H1 (cell line): Measurements from ENCODE around the gene ANKRD6. TPM values are rescaled to one million over a fixed set of nuclear protein-coding genes. Genes with fewer than 3 reads are reported as not detected.

ENCODE experiments used
- CTCF ChIA-PET: fragments of 300-600 bp; sonication (Branson Sonifier 250); formaldehyde crosslinking; loops from one replicate; lab custom pipeline; 2021; ENCODE audit not compliant: partially characterized antibody; lab: Charles Lee
- POLR2A ChIA-PET: fragments of 300-600 bp; sonication (Branson Sonifier 250); formaldehyde crosslinking; loops from one replicate; lab custom pipeline; 2021; ENCODE audit warnings: inconsistent platforms; ENCODE audit not compliant: partially characterized antibody; lab: Charles Lee
- DNase-seq, 2 experiments: peaks; one replicate each; pipeline versions ENCODE4 v3.0.0 to v3.0.0-alpha.2; 2010 to 2022; ENCODE audit warnings: low spot score in 2 of 2, low read depth in 1 of 2, mixed read lengths in 1 of 2
- FAIRE-seq: peaks from 2 replicates; lab custom pipeline; 2011; peaks lifted over from hg19 to GRCh38; lab: Jason Lieb, UNC
- H2AFZ ChIP-seq: 2 replicates; pipeline ENCODE4 v1.8.1; 2012; ENCODE audit warnings: low read length, inconsistent platforms
- H2AK5ac ChIP-seq: 2 replicates; pipeline ENCODE4 v1.6.1; 2013; ENCODE audit warnings: low read depth, low read length
- H2BK120ac ChIP-seq: replicated peaks from 2 replicates; pipeline ENCODE3; 2013; ENCODE audit warnings: low read depth, low read length, inconsistent platforms
- H2BK12ac ChIP-seq: 2 replicates; pipeline ENCODE4 v1.6.1; 2013; ENCODE audit warnings: low read depth, low read length
- H2BK15ac ChIP-seq: 2 replicates; pipeline ENCODE4 v1.6.1; 2013; ENCODE audit warnings: low read length
- H2BK20ac ChIP-seq: 2 replicates; pipeline ENCODE4 v1.6.1; 2013; ENCODE audit warnings: low read length
- H2BK5ac ChIP-seq: 2 replicates; pipeline ENCODE4 v1.6.1; 2013; ENCODE audit warnings: low read depth, low read length
- H3K14ac ChIP-seq: 2 replicates; pipeline ENCODE4 v1.6.1; 2013; ENCODE audit warnings: inconsistent platforms; ENCODE audit not compliant: insufficient read length
- H3K18ac ChIP-seq: 2 replicates; pipeline ENCODE4 v1.6.1; 2013; ENCODE audit warnings: low read length; ENCODE audit errors: extremely low read depth
- H3K23ac ChIP-seq: 2 replicates; pipeline ENCODE4 v1.6.1; 2013; ENCODE audit warnings: inconsistent platforms; ENCODE audit not compliant: insufficient read length
- H3K23me2 ChIP-seq: 2 replicates; pipeline ENCODE4 v1.6.1; 2013; ENCODE audit warnings: low read depth, low read length
- H3K27ac ChIP-seq: 2 replicates; pipeline ENCODE4 v1.6.1; 2011; ENCODE audit warnings: low read depth, low read length, inconsistent platforms
- H3K27me3 ChIP-seq, 4 experiments: replicated peaks in 1 of 4; 1 replicate in 1 of 4; 2 replicates in 3 of 4; pipeline versions ENCODE4 v1.6.1 to v1.8.1; 2011 to 2013; ENCODE audit warnings: low read length in 3 of 4, mild to moderate bottlenecking in 3 of 4, inconsistent platforms in 2 of 4, mixed read lengths in 2 of 4, moderate library complexity in 1 of 4; ENCODE audit not compliant: control insufficient read depth in 3 of 4, insufficient read depth in 3 of 4; ENCODE audit errors: extremely low read depth in 1 of 4
- H3K36me3 ChIP-seq, 4 experiments: 2 replicates each; pipeline versions ENCODE4 v1.6.1 to v1.8.1; 2011 to 2013; ENCODE audit warnings: mild to moderate bottlenecking in 4 of 4, low read length in 3 of 4, moderate library complexity in 2 of 4, control low read depth in 1 of 4, inconsistent platforms in 1 of 4; ENCODE audit not compliant: insufficient read depth in 4 of 4, control insufficient read depth in 2 of 4
- H3K4ac ChIP-seq: replicated peaks from 2 replicates; pipeline ENCODE3; 2013; ENCODE audit warnings: low read length, low read depth, mixed read lengths, inconsistent platforms; ENCODE audit not compliant: insufficient read length
- H3K4me1 ChIP-seq, 4 experiments: replicated peaks in 1 of 4; 1 replicate in 1 of 4; 2 replicates in 3 of 4; pipeline versions ENCODE4 v1.6.1 to v1.8.1; 2011 to 2013; ENCODE audit warnings: low read length in 3 of 4, inconsistent platforms in 2 of 4, mixed read lengths in 1 of 4; ENCODE audit not compliant: insufficient read depth in 4 of 4, control insufficient read depth in 3 of 4
- H3K4me2 ChIP-seq, 2 experiments: 2 replicates each; pipeline versions ENCODE4 v1.6.1 to v1.8.1; 2011 to 2013; ENCODE audit warnings: low read depth in 2 of 2, low read length in 2 of 2, control low read depth in 1 of 2, inconsistent platforms in 1 of 2, mild to moderate bottlenecking in 1 of 2; ENCODE audit not compliant: insufficient read depth in 1 of 2
- H3K4me3 ChIP-seq, 4 experiments: fragments of 200-600, 300-600 bp in 1 of 4; sonication (generic), shearing (Covaris generic), sonication (Bioruptor Twin) in 1 of 4; 2 replicates each; pipeline versions ENCODE4 v1.5.1 to v1.8.1; 2011 to 2016; ENCODE audit warnings: low read length in 4 of 4, low read depth in 3 of 4, control low read depth in 2 of 4, inconsistent platforms in 2 of 4, mild to moderate bottlenecking in 2 of 4, mixed read lengths in 1 of 4, moderate library complexity in 1 of 4; ENCODE audit not compliant: insufficient read depth in 2 of 4; ENCODE audit errors: extremely low read depth in 1 of 4
- H3K56ac ChIP-seq: replicated peaks from 2 replicates; pipeline ENCODE3; 2013; ENCODE audit warnings: low read depth, mild to moderate bottlenecking, mixed read lengths, low read length, inconsistent platforms; ENCODE audit not compliant: insufficient read length
- H3K79me1 ChIP-seq: 2 replicates; pipeline ENCODE4 v1.6.1; 2013; ENCODE audit warnings: low read depth, low read length, control low read depth
- H3K79me2 ChIP-seq, 2 experiments: 2 replicates each; pipeline versions ENCODE4 v1.6.1 to v1.8.1; 2012 to 2013; ENCODE audit warnings: low read length in 2 of 2, mild to moderate bottlenecking in 2 of 2, inconsistent platforms in 1 of 2; ENCODE audit not compliant: insufficient read depth in 2 of 2, control insufficient read depth in 1 of 2
- H3K9ac ChIP-seq, 4 experiments: replicated peaks in 1 of 4; 1 replicate in 1 of 4; 2 replicates in 3 of 4; pipeline versions ENCODE4 v1.6.1 to v1.8.1; 2011 to 2013; ENCODE audit warnings: low read depth in 3 of 4, low read length in 3 of 4, control low read depth in 2 of 4, mild to moderate bottlenecking in 2 of 4, moderate library complexity in 2 of 4, inconsistent platforms in 1 of 4; ENCODE audit errors: extremely low read depth in 1 of 4
- H3K9me3 ChIP-seq, 2 experiments: 2 replicates each; pipeline versions ENCODE4 v1.6.1 to v1.8.1; 2012 to 2013; ENCODE audit warnings: mild to moderate bottlenecking in 2 of 2, moderate library complexity in 2 of 2, control low read depth in 1 of 2, inconsistent platforms in 1 of 2, low read depth in 1 of 2, low read length in 1 of 2, mixed read lengths in 1 of 2; ENCODE audit not compliant: insufficient read depth in 2 of 2
- H4K20me1 ChIP-seq, 2 experiments: replicated peaks in 1 of 2; 2 replicates each; pipeline versions ENCODE3 to v1.8.1; 2011 to 2013; ENCODE audit warnings: inconsistent platforms in 2 of 2, low read length in 2 of 2, mild to moderate bottlenecking in 1 of 2; ENCODE audit not compliant: insufficient read depth in 2 of 2, control insufficient read depth in 1 of 2
- H4K5ac ChIP-seq: 2 replicates; pipeline ENCODE4 v1.6.1; 2013; ENCODE audit warnings: low read length, low read depth, mixed read lengths, inconsistent platforms; ENCODE audit not compliant: insufficient read length
- H4K8ac ChIP-seq: 2 replicates; pipeline ENCODE4 v1.8.0; 2013; ENCODE audit warnings: mild to moderate bottlenecking, moderate library complexity, low read length, inconsistent platforms; ENCODE audit not compliant: insufficient read depth; ENCODE audit errors: extremely low read depth
- H4K91ac ChIP-seq: replicated peaks from 2 replicates; pipeline ENCODE3; 2013; ENCODE audit warnings: low read length, mixed read lengths, inconsistent platforms; ENCODE audit not compliant: insufficient read length
- ASH2L ChIP-seq: fragments of 200-600, 300-600 bp; sonication (generic); IDR thresholded peaks from one replicate; pipeline ENCODE4 v1.7.1; 2017; ENCODE audit warnings: low read length
- CTBP2 ChIP-seq: IDR thresholded peaks from 2 replicates; pipeline ENCODE4 v1.7.0; 2011; ENCODE audit warnings: borderline replicate concordance, mild to moderate bottlenecking, moderate library complexity, mixed read lengths, low read length; ENCODE audit not compliant: insufficient read depth, insufficient read length
- CTCF ChIP-seq, 3 experiments: IDR thresholded peaks; 1 replicate in 2 of 3; 2 replicates in 1 of 3; pipeline versions ENCODE4 v1.5.1 to v1.6.1; 2011; ENCODE audit warnings: low read length in 3 of 3, mild to moderate bottlenecking in 3 of 3, inconsistent platforms in 2 of 3, low read depth in 1 of 3, moderate library complexity in 1 of 3; ENCODE audit not compliant: insufficient read depth in 1 of 3; ENCODE audit errors: control extremely low read depth in 1 of 3
- GABPA ChIP-seq: IDR thresholded peaks from 2 replicates; pipeline ENCODE4 v1.6.1; 2011; ENCODE audit warnings: mild to moderate bottlenecking, low read length, moderate library complexity, borderline replicate concordance; ENCODE audit not compliant: insufficient read depth
- PHF8 ChIP-seq: fragments of 200-600 bp; sonication (generic); conservative IDR thresholded peaks from 2 replicates; pipeline ENCODE4 v1.7.1; 2012; ENCODE audit warnings: low read depth, mild to moderate bottlenecking, inconsistent platforms, low read length, moderate library complexity
- RBBP5 ChIP-seq: IDR thresholded peaks from 2 replicates; pipeline ENCODE4 v1.7.1; 2012; ENCODE audit warnings: low read depth, mild to moderate bottlenecking, inconsistent platforms, low read length, moderate library complexity, borderline replicate concordance
- RFX5 ChIP-seq: IDR thresholded peaks from 2 replicates; pipeline ENCODE4 v1.6.1; 2011; ENCODE audit warnings: low read depth, low read length, improper control_type of control experiment, borderline replicate concordance
- SIN3A ChIP-seq, 2 experiments: IDR thresholded peaks in 1 of 2; conservative IDR thresholded peaks in 1 of 2; 2 replicates each; pipeline ENCODE4 v1.6.1; 2011 to 2012; ENCODE audit warnings: low read length in 2 of 2, improper control_type of control experiment in 1 of 2, low read depth in 1 of 2, mild to moderate bottlenecking in 1 of 2
- SIX5 ChIP-seq: IDR thresholded peaks from 2 replicates; pipeline ENCODE4 v1.6.1; 2011; ENCODE audit warnings: mild to moderate bottlenecking, low read depth, low read length
- WGBS, 2 experiments: shearing (Covaris generic) in 1 of 2; methylation state at CpG; one replicate each; pipeline versions ENCODE4 v1.1.6 to v1.1.7; 2013 to 2015; ENCODE audit warnings: low lambda C conversion rate in 2 of 2, mixed read lengths in 2 of 2, inconsistent platforms in 1 of 2, low coverage in 1 of 2, missing lambda C conversion rate in 1 of 2; ENCODE audit not compliant: insufficient replicate concordance in 2 of 2, insufficient coverage in 1 of 2, insufficient read length in 1 of 2; ENCODE audit errors: extremely low coverage in 1 of 2, missing lambda C conversion rate in 1 of 2; 5-methylcytosine and 5-hydroxymethylcytosine counted together
- polyA plus RNA-seq, 7 experiments: library from polyadenylated mRNA; depleted of rRNA in 3 of 7; stranded (reverse) in 5 of 7; unstranded in 2 of 7; fragments of >200 nt in 5 of 7; fragments of 200-250 nt in 2 of 7; gene quantifications; 1 replicate in 5 of 7; 2 replicates in 1 of 7; 4 replicates in 1 of 7; pipeline versions ENCODE4 v1.2.1 to v1.2.3, GENCODE V29; 2011 to 2013; ENCODE audit warnings: missing spikeins in 2 of 7, mixed read lengths in 2 of 7
- total RNA-seq: library from RNA; stranded (reverse); fragmentation: NEBNext Ultra II Directional; extraction: Animal tissue kit (Norgen Biotek cat#: 25700); gene quantifications from 2 replicates; pipeline ENCODE4 v1.2.1, GENCODE V29; 2021

ANKRD6 gene
- total and polyA plus RNA-seq, 2 of the 8 experiments (the other 6 are each of a cell fraction or from before 2014, with no cell fraction given): 5.9 to 12.8 TPM

- Histone ChIP-seq H4K91ac (no peak overlapping the region), H3K4me1 (peaks cover 13 to 18% (median 18%) of the 10 kb centered on the region in 4 experiments), H3K23ac (no peak overlapping the region), H3K56ac (no peak overlapping the region), H3K23me2 (peaks cover 19% of the 10 kb centered on the region), H3K79me2 (peaks cover 0 to 39% of the 10 kb centered on the region in 2 experiments; a peak in 2 of 4 replicates), H2AK5ac (no peak overlapping the region), H3K14ac (no peak overlapping the region), H2BK15ac (no peak overlapping the region), H3K4me3 (peak overlapping the region; percentile 31 to 98 (median 68); a peak in 6 of 8 replicates), H4K5ac (peak overlapping the region; percentile 60), H3K4ac (no peak overlapping the region), H3K18ac (peak overlapping the region; percentile 81; the same call in 1 of the 2 replicates), H3K9me3 (no peaks in the 10 kb centered on the region), H4K8ac (no peak overlapping the region), H2BK5ac (0 out of 2 replicates have a peak overlapping the region, but pooled peaks have one; percentile 27), H3K36me3 (no peaks in the 10 kb centered on the region), H3K9ac (no peak overlapping the region), H2AFZ (no peak overlapping the region), H2BK120ac (no peak overlapping the region), H4K20me1 (no peaks in the 10 kb centered on the region), H2BK20ac (no peak overlapping the region), H3K27me3 (peaks cover 2 to 19% (median 16%) of the 10 kb centered on the region in 4 experiments), H2BK12ac (peak overlapping the region; percentile 88), H3K79me1 (no peaks in the 10 kb centered on the region; the same call in 1 of the 2 replicates), H3K4me2 (peak overlapping the region; percentile 68 to 98), H3K27ac (no peak overlapping the region)
- DNase-seq (no peak), FAIRE-seq (peak; percentile 7)
- ChIA-PET CTCF (interaction anchor here (1.2 to 3.3 kb wide), 6 partner anchors 9 to 200 kb away, joined by 4 to 20 read pairs (median 7); no protein-coding TSS in a partner anchor), POLR2A (interaction anchor here (0.6 to 1.3 kb wide), 3 partner anchors 9 to 37 kb away, joined by 3 to 5 read pairs (median 3); no protein-coding TSS in a partner anchor)
- WGBS, 2 experiments: 13% methylated on average over 7 of the region's 7 CpGs; no CpG with 5 or more reads in 1 of the 2 experiments
- TF ChIP-seq SIX5: no peak
- peak; percentile 80 for TF ChIP-seq ASH2L
- TF ChIP-seq RBBP5: 0 out of 2 replicates have a peak, but pooled peaks have one; percentile 36
- TF ChIP-seq CTCF (IDR thresholded peaks at IDR 0.05; ENCODE audit: control extremely low read depth in 1 of 3, insufficient read depth in 1 of 3, low read depth in 1 of 3, low read length in 3 of 3): no peak
- TF ChIP-seq SIN3A (conservative IDR thresholded peaks at IDR 0.05 in 1 of 2, IDR thresholded peaks at IDR 0.05 in 1 of 2; ENCODE audit: low read depth in 1 of 2, low read length in 2 of 2): peak; percentile 96 to 97
- no peak for TF ChIP-seq GABPA
- peak; percentile 89 for TF ChIP-seq CTBP2
- TF ChIP-seq RFX5: no peak
- TF ChIP-seq PHF8: no peak
These were observed 23.4 kb upstream of the ANKRD6 start for GRCh38 chr6:89409461-89410035.
